ENCODE data around the gene EXTL1. TPM values are rescaled to one million over a fixed set of nuclear protein-coding genes. Genes with fewer than 3 reads are reported as not detected.

The EXTL1 gene
- total RNA-seq, 4 donors from 2014 or later, result 0.33 to 2.1 (median 0.97) TPM; not detected in 1

DNA sequence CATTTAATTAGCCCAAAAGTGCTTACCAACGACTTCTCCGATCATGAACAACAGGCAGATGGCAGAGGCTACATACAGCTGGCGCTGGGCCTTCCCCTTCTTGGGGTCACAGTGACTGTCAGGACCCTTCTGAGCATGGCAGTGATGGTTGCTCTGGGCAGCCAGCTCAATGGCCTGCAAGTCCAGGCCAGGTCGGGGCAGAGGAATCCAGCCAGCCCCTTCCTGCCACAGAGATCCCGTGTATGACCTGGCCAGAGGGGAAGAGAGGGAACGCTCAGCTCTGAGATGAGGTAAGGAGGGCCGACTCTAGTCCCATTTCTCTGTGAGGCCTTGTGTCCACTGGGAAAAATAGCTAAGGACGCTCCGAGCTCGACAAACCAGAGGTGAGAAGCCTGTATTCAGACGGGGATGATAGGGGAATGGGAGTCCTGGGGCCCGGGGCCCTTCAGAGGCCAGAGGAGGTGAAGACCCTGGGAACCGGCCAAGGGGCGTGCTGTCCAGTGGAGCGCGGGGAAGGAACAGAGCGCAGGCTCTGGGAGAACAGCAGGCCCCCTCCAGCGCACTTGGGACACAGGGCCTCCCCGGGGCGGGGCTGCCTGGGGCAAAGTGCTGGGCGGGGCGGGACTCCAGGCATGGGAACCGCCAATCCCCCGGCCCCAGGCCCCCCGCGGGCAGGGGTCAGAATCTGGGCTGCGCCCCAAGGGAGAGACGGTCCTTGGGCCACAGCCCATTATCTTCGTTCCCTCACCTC, 23.6 kb downstream of the EXTL1 start:
- WGBS, result 62% methylated on average over 17 of the region's 29 CpGs

DNA sequence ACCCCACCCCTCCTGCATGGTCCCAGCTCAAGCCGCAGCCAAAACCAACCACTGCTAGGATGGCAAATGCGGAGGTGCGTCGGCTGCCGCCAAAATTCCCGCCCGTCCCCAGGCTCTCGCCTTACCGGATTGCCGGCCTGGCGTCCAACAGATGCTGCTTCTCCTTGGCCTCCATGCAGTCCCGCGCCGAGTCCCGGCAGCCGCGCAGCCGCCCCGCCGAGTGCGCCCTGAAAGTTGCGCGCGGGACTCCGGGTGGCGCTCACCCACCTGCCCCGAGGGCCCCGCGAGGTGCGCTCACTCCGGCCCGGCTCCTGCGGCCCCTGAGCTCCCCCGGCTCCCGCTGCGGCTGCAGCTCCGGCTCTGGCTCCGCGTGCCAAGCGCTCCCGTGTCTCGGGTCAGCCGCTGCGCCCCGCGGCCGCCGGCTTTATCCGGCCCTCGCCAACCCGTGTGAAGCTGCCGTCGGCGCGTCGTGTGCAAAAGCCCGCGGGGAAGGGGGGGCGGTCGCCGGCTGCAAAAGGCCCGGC, 24.2 kb downstream of the EXTL1 start, which contains the start of gene SLC30A2:
Gene SLC30A2, minus strand, starts transcription at position 397 of the 524 bp plus-strand sequence. Its CDS starts 222 bp downstream, at position 175.
- no peaks in the 10 kb centered on the region for H3K36me3 ChIP-seq
- TF ChIP-seq POLR2A (IDR thresholded peaks at IDR 0.05; ENCODE audit: low read depth), result no peak
- TF ChIP-seq POLR2AphosphoS5 (IDR thresholded peaks at IDR 0.05), result no peak
- no peak for TF ChIP-seq EP300 (IDR thresholded peaks at IDR 0.05)
- TF ChIP-seq, protein P1, sequence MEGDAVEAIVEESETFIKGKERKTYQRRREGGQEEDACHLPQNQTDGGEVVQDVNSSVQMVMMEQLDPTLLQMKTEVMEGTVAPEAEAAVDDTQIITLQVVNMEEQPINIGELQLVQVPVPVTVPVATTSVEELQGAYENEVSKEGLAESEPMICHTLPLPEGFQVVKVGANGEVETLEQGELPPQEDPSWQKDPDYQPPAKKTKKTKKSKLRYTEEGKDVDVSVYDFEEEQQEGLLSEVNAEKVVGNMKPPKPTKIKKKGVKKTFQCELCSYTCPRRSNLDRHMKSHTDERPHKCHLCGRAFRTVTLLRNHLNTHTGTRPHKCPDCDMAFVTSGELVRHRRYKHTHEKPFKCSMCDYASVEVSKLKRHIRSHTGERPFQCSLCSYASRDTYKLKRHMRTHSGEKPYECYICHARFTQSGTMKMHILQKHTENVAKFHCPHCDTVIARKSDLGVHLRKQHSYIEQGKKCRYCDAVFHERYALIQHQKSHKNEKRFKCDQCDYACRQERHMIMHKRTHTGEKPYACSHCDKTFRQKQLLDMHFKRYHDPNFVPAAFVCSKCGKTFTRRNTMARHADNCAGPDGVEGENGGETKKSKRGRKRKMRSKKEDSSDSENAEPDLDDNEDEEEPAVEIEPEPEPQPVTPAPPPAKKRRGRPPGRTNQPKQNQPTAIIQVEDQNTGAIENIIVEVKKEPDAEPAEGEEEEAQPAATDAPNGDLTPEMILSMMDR (IDR thresholded peaks at IDR 0.05), result no peak
- H3K4me1 ChIP-seq, result peaks cover 16 to 18% (median 17%) of the 10 kb centered on the region in 4 donors
- peak within 1 kb of the TSS; percentile 26 to 36 (median 30) for H3K4me3 ChIP-seq
- intact Hi-C loops (cut with DNase I), result no loop called here
- peaks cover 0 to 89% (median 33%) of the 10 kb centered on the region in 4 donors for H3K27me3 ChIP-seq
- DNase-seq (ENCODE audit: extremely low spot score), result no peak
- WGBS, result no CpG with 5 or more reads among the region's 62 CpGs
- no peak within 1 kb of the TSS for H3K27ac ChIP-seq (replicated peaks in 1 of 4)
- no peaks in the 10 kb centered on the region for H3K9me3 ChIP-seq

More for the DNA sequence above, 23.6 kb downstream of the EXTL1 start:
- intact Hi-C loops (cut with DNase I), result no loop called here
- TF ChIP-seq POLR2A (IDR thresholded peaks at IDR 0.05; ENCODE audit: low read depth) (no peak), POLR2AphosphoS5 (IDR thresholded peaks at IDR 0.05) (no peak), EP300 (IDR thresholded peaks at IDR 0.05) (no peak)
- TF ChIP-seq, protein P1 (IDR thresholded peaks at IDR 0.05), result no peak
- Histone ChIP-seq H3K36me3 (no peaks in the 10 kb centered on the region), H3K4me1 (peaks cover 16 to 18% (median 17%) of the 10 kb centered on the region in 4 donors), H3K9me3 (no peaks in the 10 kb centered on the region), H3K27ac (replicated peaks in 1 of 4) (no peak overlapping the region), H3K4me3 (peak overlapping the region in 2 of 4 donors; percentile 33 to 36), H3K27me3 (peaks cover 0 to 93% (median 33%) of the 10 kb centered on the region in 4 donors)
- no peak for DNase-seq (ENCODE audit: extremely low spot score)

DNA sequence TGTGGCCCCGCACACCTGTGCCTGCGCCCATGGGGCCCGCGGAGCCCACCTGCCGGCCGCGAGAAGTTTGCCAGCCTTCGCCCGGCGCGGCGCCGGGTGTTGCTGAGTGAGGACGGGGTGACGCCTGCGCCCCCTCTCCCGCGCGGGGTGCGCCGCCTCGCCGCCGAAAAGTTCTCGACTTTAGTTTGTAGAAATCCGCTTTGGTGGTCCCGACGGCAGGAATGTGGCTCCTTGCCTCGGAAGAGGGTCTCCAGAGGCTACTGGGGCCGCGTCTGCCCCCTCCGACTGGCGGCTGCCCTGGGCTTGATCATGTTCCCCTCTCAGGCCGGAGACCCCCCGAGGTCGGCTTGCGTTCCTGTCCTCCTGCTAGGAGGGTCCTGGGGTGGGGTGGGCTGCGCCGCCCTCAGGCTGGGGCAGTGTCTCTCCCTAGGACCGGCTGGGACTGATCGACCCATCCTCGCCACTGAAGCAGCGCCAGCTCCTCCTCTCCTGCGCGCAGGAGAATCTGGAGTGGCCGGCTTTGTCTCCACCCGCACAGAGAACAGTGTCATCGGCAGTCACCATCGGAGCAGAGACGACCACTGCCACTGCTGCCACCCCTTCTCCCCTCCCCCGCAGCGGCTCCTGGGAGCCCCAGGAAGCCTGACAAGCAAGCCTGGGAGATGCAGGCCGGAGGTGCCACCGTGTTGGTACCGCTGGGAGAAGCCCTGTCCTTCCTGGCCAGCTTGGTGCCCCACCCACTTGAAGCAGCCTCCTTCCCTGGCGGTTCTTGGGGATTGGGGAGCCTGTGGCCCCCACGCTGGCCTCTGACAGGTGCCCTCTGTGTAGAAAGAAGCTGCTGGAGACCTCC, 24.9 kb downstream of the EXTL1 start:
- peaks cover 0 to 87% (median 33%) of the 10 kb centered on the region in 4 donors for H3K27me3 ChIP-seq
- intact Hi-C loops (cut with DNase I), result no loop called here
- WGBS, result 27% methylated on average over 4 of the region's 57 CpGs
- no peak for TF ChIP-seq POLR2AphosphoS5 (IDR thresholded peaks at IDR 0.05)
- no peak for TF ChIP-seq POLR2A (IDR thresholded peaks at IDR 0.05; ENCODE audit: low read depth)
- TF ChIP-seq, protein P1 (IDR thresholded peaks at IDR 0.05), result no peak
- TF ChIP-seq EP300 (IDR thresholded peaks at IDR 0.05), result no peak
- H3K4me3 ChIP-seq, result peak overlapping the region; percentile 26 to 36 (median 30)
- H3K36me3 ChIP-seq, result peaks cover 0 to 2% (median 0%) of the 10 kb centered on the region in 4 donors
- no peaks in the 10 kb centered on the region for H3K9me3 ChIP-seq
- H3K27ac ChIP-seq (replicated peaks in 1 of 4), result no peak overlapping the region
- no peak for DNase-seq (ENCODE audit: extremely low spot score)
- H3K4me1 ChIP-seq, result peaks cover 16 to 18% (median 17%) of the 10 kb centered on the region in 4 donors

DNA sequence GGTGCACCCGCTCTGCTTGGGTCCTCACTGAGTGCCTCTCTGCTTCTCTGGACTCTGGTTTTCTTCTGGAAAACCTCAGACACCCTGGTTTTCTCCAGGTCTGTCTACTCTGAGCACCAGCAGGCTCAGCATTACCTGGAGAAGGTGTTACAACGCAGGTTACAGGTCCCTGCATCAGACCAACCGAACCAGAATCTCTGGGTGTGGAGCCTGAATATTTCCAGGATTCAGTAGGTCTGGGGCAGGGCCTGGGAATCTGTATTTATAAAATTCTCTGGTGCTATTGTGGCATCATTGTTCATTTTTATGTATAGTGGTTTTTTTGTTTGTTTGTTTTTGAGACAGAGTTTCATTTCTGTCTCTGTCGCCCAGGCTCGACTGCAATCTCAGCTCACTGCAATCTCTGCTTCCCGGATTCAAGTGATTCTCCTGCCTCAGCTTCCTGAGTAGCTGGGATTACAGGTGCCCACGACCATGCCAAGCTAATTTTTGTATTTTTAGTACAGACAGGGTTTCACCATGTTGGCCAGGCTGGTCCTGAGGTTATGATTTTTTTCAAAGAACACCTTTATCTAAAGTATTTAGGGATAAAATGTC, 25.8 kb downstream of the EXTL1 start:
- WGBS, result 81% methylated on average over 6 of the region's 7 CpGs
- Histone ChIP-seq H3K36me3 (peaks cover 0 to 11% (median 0%) of the 10 kb centered on the region in 4 donors), H3K9me3 (no peaks in the 10 kb centered on the region), H3K4me3 (no peak overlapping the region), H3K27ac (replicated peaks in 1 of 4) (no peak overlapping the region), H3K4me1 (peaks cover 16 to 18% (median 17%) of the 10 kb centered on the region in 4 donors), H3K27me3 (peaks cover 0 to 82% (median 33%) of the 10 kb centered on the region in 4 donors)
- DNase-seq (ENCODE audit: extremely low spot score), result no peak
- TF ChIP-seq, protein P1 (IDR thresholded peaks at IDR 0.05), result no peak
- TF ChIP-seq EP300 (IDR thresholded peaks at IDR 0.05), result no peak
- no peak for TF ChIP-seq POLR2A (IDR thresholded peaks at IDR 0.05; ENCODE audit: low read depth)
- TF ChIP-seq POLR2AphosphoS5 (IDR thresholded peaks at IDR 0.05), result no peak
- intact Hi-C loops (cut with DNase I), result no loop called here

All from esophagus muscularis mucosa (tissue), 4 donors.